OCI-LY7 (cell line): ENCODE measurements around the gene ZNF407. TPM values are rescaled to one million over a fixed set of nuclear protein-coding genes. Genes with fewer than 3 reads are reported as not detected.

Experiments used
- BruUV-seq: library from RNA; stranded (reverse); fragments of 400-500 nt; replicated peaks from 2 replicates; lab custom pipeline; 2021; lab: Mats Ljungman, UMichigan
- CTCF ChIA-PET: fragments of 300-600 bp; sonication (Branson Sonifier 250); formaldehyde crosslinking; loops from one replicate; lab custom pipeline; 2022; ENCODE audit warnings: antibody characterized with exemption; ENCODE audit not compliant: unreplicated experiment; lab: Charles Lee
- POLR2A ChIA-PET: fragments of 300-600 bp; sonication (Branson Sonifier 250); formaldehyde crosslinking; loops from one replicate; lab custom pipeline; 2022; ENCODE audit warnings: antibody characterized with exemption; lab: Charles Lee
- DNase-seq: peaks from one replicate; pipeline ENCODE4 v3.0.0-alpha.2; 2015; ENCODE audit warnings: low spot score
- H2AFZ ChIP-seq: fragments of 200-600 bp; sonication (generic), shearing (Covaris generic); 2 replicates; pipeline ENCODE4 v1.6.1; 2014; ENCODE audit warnings: mild to moderate bottlenecking, antibody characterized with exemption, low read length, moderate library complexity
- H3K27ac ChIP-seq: fragments of 200-600 bp; sonication (generic); 2 replicates; pipeline ENCODE4 v1.5.1; 2014; ENCODE audit warnings: mixed run types, low read depth, mild to moderate bottlenecking, moderate library complexity, low read length, inconsistent platforms; ENCODE audit not compliant: poor library complexity, severe bottlenecking
- H3K36me3 ChIP-seq: fragments of 200-600 bp; sonication (generic); 2 replicates; pipeline ENCODE4 v1.6.1; 2014; ENCODE audit warnings: mild to moderate bottlenecking, antibody characterized with exemption, low read length, moderate library complexity, mixed read lengths; ENCODE audit not compliant: insufficient read depth
- H3K4me1 ChIP-seq: fragments of 200-600 bp; sonication (generic); 2 replicates; pipeline ENCODE4 v1.5.1; 2014; ENCODE audit warnings: mild to moderate bottlenecking, low read length; ENCODE audit not compliant: insufficient read depth, poor library complexity, severe bottlenecking
- H3K4me2 ChIP-seq: fragments of 200-600 bp; sonication (generic); 2 replicates; pipeline ENCODE4 v1.6.1; 2014; ENCODE audit warnings: mild to moderate bottlenecking, low read length
- H3K4me3 ChIP-seq: fragments of 200-600 bp; sonication (generic); 2 replicates; pipeline ENCODE4 v1.5.1; 2014; ENCODE audit warnings: mild to moderate bottlenecking, low read depth, low read length; ENCODE audit not compliant: poor library complexity, severe bottlenecking
- H3K79me2 ChIP-seq: fragments of 200-600 bp; sonication (generic); 2 replicates; pipeline ENCODE4 v1.6.1; 2016; ENCODE audit warnings: low read depth, mild to moderate bottlenecking, low read length, moderate library complexity, mixed read lengths; ENCODE audit not compliant: insufficient read depth
- H3K9me2 ChIP-seq: fragments of 200-600 bp; sonication (generic); 2 replicates; pipeline ENCODE4 v1.6.1; 2016; ENCODE audit warnings: mild to moderate bottlenecking, low read length, mixed read lengths; ENCODE audit not compliant: insufficient read depth
- H3K9me3 ChIP-seq: fragments of 200-600 bp; sonication (generic); 2 replicates; pipeline ENCODE4 v1.6.1; 2014; ENCODE audit warnings: mild to moderate bottlenecking, mixed run types, low read length, mixed read lengths
- H4K20me1 ChIP-seq: fragments of 200-600 bp; sonication (generic); 2 replicates; pipeline ENCODE4 v1.6.1; 2014; ENCODE audit warnings: mild to moderate bottlenecking, antibody characterized with exemption, low read length, moderate library complexity, mixed read lengths; ENCODE audit not compliant: insufficient read depth
- CTCF ChIP-seq: fragments of 200-600 bp; sonication (generic); conservative IDR thresholded peaks from 2 replicates; pipeline ENCODE4 v1.5.1; 2014; ENCODE audit warnings: mild to moderate bottlenecking, antibody characterized with exemption, low read length, moderate library complexity, mixed read lengths
- EZH2phosphoT487 ChIP-seq: fragments of 200-600 bp; sonication (generic); IDR thresholded peaks from 2 replicates; pipeline ENCODE4 v1.6.1; 2018; ENCODE audit warnings: low read depth, borderline replicate concordance, mild to moderate bottlenecking, mixed run types, antibody characterized with exemption, low read length, moderate library complexity, mixed read lengths
- intact Hi-C: fragments of 100-400 bp; cut with micrococcal nuclease; formaldehyde crosslinking; loops from one replicate; pipeline ENCODE4 v1.10.0; 2022; ENCODE audit not compliant: unreplicated experiment
- total RNA-seq, 2 experiments: library from RNA; depleted of rRNA in 1 of 2; stranded (reverse); fragments of >200 nt in 1 of 2; shearing (Covaris generic) in 1 of 2; gene quantifications; 2 replicates each; pipeline ENCODE4 v1.2.3, GENCODE V29; 2014 to 2022

The ZNF407 gene
- total RNA-seq, 2 experiments from 2014 or later: 8.9 to 11.9 TPM

- ChIA-PET POLR2A (interaction anchor here (0.6 kb wide), 1 partner anchor 54 kb away, joined by 3 read pairs; no protein-coding TSS in a partner anchor), CTCF (no interaction called here)
- H3K9me2 ChIP-seq: no peaks in the 10 kb centered on the region
- no peaks in the 10 kb centered on the region for H3K4me1 ChIP-seq
- H3K27ac ChIP-seq: no peak overlapping the region
- intact Hi-C loops: no loop called here
- H3K36me3 ChIP-seq: no peaks in the 10 kb centered on the region
- H2AFZ ChIP-seq: no peak overlapping the region
- H3K4me3 ChIP-seq: no peak overlapping the region
- DNase-seq: no peak
- no TSS peak for BruUV-seq
- H4K20me1 ChIP-seq: no peaks in the 10 kb centered on the region
- H3K79me2 ChIP-seq: no peaks in the 10 kb centered on the region
- no peak overlapping the region for H3K4me2 ChIP-seq
- no peaks in the 10 kb centered on the region for H3K9me3 ChIP-seq
- TF ChIP-seq EZH2phosphoT487 (no peak), CTCF (no peak)
These were observed 353.6 kb downstream of the ZNF407 start for GRCh38 chr18:74951165-74951760.

GRCh38 chr18:74957588-74958224, 360.0 kb downstream of the ZNF407 start:
- no TSS peak for BruUV-seq
- no peak for DNase-seq
- H3K4me3 ChIP-seq: no peak overlapping the region
- H3K4me1 ChIP-seq: no peaks in the 10 kb centered on the region
- no peak overlapping the region for H3K27ac ChIP-seq
- no peak overlapping the region for H3K4me2 ChIP-seq
- CTCF ChIA-PET: no interaction called here
- no peak overlapping the region for H2AFZ ChIP-seq
- H3K9me3 ChIP-seq: no peaks in the 10 kb centered on the region
- TF ChIP-seq EZH2phosphoT487 (no peak), CTCF (no peak)
- H3K36me3 ChIP-seq: no peaks in the 10 kb centered on the region
- no peaks in the 10 kb centered on the region for H3K79me2 ChIP-seq
- no peaks in the 10 kb centered on the region for H3K9me2 ChIP-seq
- POLR2A ChIA-PET: no interaction called here
- H4K20me1 ChIP-seq: no peaks in the 10 kb centered on the region
- intact Hi-C loops: no loop called here

- Histone ChIP-seq H3K27ac (no peak overlapping the region), H2AFZ (no peak overlapping the region), H3K9me3 (no peaks in the 10 kb centered on the region), H4K20me1 (no peaks in the 10 kb centered on the region), H3K4me1 (no peaks in the 10 kb centered on the region), H3K79me2 (no peaks in the 10 kb centered on the region), H3K4me2 (no peak overlapping the region), H3K9me2 (no peaks in the 10 kb centered on the region), H3K4me3 (no peak overlapping the region), H3K36me3 (no peaks in the 10 kb centered on the region)
- ChIA-PET CTCF (no interaction called here), POLR2A (no interaction called here)
- TF ChIP-seq EZH2phosphoT487 (no peak), CTCF (no peak)
- BruUV-seq: no TSS peak
- intact Hi-C loops: no loop called here
- DNase-seq: no peak
These were observed 361.5 kb downstream of the ZNF407 start for GRCh38 chr18:74959216-74959615.
